ENCODE measurements around the gene CGB8. TPM values are rescaled to one million over a fixed set of nuclear protein-coding genes. Genes with fewer than 3 reads are reported as not detected.
A peak's percentile ranks its signal among the peaks of the same experiment; 100 is the strongest.

Gene CGB8
- total and polyA plus RNA-seq, 2 of the 8 experiments (the other 6 are each of a cell fraction or from before 2014, with no cell fraction given), result 0.09 TPM; not detected in 1

GRCh38 chr19:49017666-49018351 is 31.1 kb downstream of the CGB8 start (continued):
- peak; percentile 56; the same call in 1 of the 2 replicates for TF ChIP-seq MAX (IDR thresholded peaks at IDR 0.05)

All from H1 (cell line).